DMS79 treated with DMSO at 0.1 percent for 48 hours (cell line): ENCODE results near the gene EPHA3.

Experiments used
- DNase-seq: peaks from one replicate; lab custom pipeline; 2025; lab: John Stamatoyannopoulos, UW

The EPHA3 gene

GRCh38 chr3:89145995-89146394, 38.6 kb downstream of the EPHA3 start:
- DNase-seq, result no peak

- no peak for DNase-seq
These were observed 47.0 kb downstream of the EPHA3 start for GRCh38 chr3:89154416-89154815.

- no peak for DNase-seq
These were observed 48.4 kb downstream of the EPHA3 start for GRCh38 chr3:89155811-89156210.

GRCh38 chr3:89157575-89157974, 50.2 kb downstream of the EPHA3 start:
- DNase-seq, result no peak

GRCh38 chr3:89159605-89160004, 52.2 kb downstream of the EPHA3 start:
- no peak for DNase-seq

GRCh38 chr3:89164774-89165173, 57.4 kb downstream of the EPHA3 start:
- DNase-seq, result no peak

GRCh38 chr3:89165636-89166263, 58.3 kb downstream of the EPHA3 start:
- DNase-seq, result no peak

GRCh38 chr3:89171687-89172545, 64.5 kb downstream of the EPHA3 start:
- no peak for DNase-seq

GRCh38 chr3:89173546-89173945, 66.1 kb downstream of the EPHA3 start:
- DNase-seq, result no peak

- DNase-seq, result no peak
These were observed 72.1 kb downstream of the EPHA3 start for GRCh38 chr3:89179355-89180001.

GRCh38 chr3:89180334-89180733, 72.9 kb downstream of the EPHA3 start:
- DNase-seq, result no peak

GRCh38 chr3:89182056-89182455, 74.6 kb downstream of the EPHA3 start:
- no peak for DNase-seq

- no peak for DNase-seq
These were observed 77.0 kb downstream of the EPHA3 start for GRCh38 chr3:89184151-89184995.

GRCh38 chr3:89186456-89186855, 79.0 kb downstream of the EPHA3 start:
- no peak for DNase-seq

- no peak for DNase-seq
These were observed 91.2 kb downstream of the EPHA3 start for GRCh38 chr3:89198591-89198990.

GRCh38 chr3:89212619-89213018, 105.2 kb downstream of the EPHA3 start:
- no peak for DNase-seq

GRCh38 chr3:89216016-89216739, 108.8 kb downstream of the EPHA3 start:
- no peak for DNase-seq

GRCh38 chr3:89217148-89217685, 109.8 kb downstream of the EPHA3 start:
- DNase-seq, result no peak

- no peak for DNase-seq
These were observed 114.5 kb downstream of the EPHA3 start for GRCh38 chr3:89221924-89222323.

- DNase-seq, result no peak
These were observed 115.8 kb downstream of the EPHA3 start for GRCh38 chr3:89223188-89223587.

GRCh38 chr3:89227218-89227617, 119.8 kb downstream of the EPHA3 start:
- DNase-seq, result no peak
